T-helper 1 cell treated with Interleukin-12 subunit alpha and Interleukin-12 subunit beta and Interleukin-4 antibody, amounts not matched to agents 30 μg/mL and 1 μg/mL, for 36 hours (primary cell): ENCODE measurements around the gene CDCP1.

Experiments used
- H3K27ac Mint-ChIP-seq: one replicate; pipeline ENCODE4 v1.8.0; 2021; ENCODE audit warnings: mild to moderate bottlenecking, mixed read lengths
- H3K27me3 Mint-ChIP-seq: one replicate; pipeline ENCODE4 v1.8.0; 2021; ENCODE audit warnings: low read depth, mixed read lengths
- H3K36me3 Mint-ChIP-seq: one replicate; pipeline ENCODE4 v1.8.0; 2021; ENCODE audit warnings: low read depth, mixed read lengths
- H3K4me1 Mint-ChIP-seq: one replicate; pipeline ENCODE4 v1.8.0; 2021; ENCODE audit warnings: low read depth, mixed read lengths
- H3K4me3 Mint-ChIP-seq: one replicate; pipeline ENCODE4 v1.8.0; 2021; ENCODE audit warnings: mild to moderate bottlenecking, moderate library complexity, mixed read lengths
- H3K9me3 Mint-ChIP-seq: one replicate; pipeline ENCODE4 v1.8.0; 2021; ENCODE audit warnings: mixed read lengths

Gene CDCP1

GRCh38 chr3:45119376-45119775, 26.8 kb downstream of the CDCP1 start:
- no peak overlapping the region for H3K4me3 Mint-ChIP-seq
- peaks cover 1% of the 10 kb centered on the region for H3K36me3 Mint-ChIP-seq
- H3K27ac Mint-ChIP-seq, result no peak overlapping the region
- peaks cover 57% of the 10 kb centered on the region for H3K27me3 Mint-ChIP-seq
- peaks cover 36% of the 10 kb centered on the region for H3K4me1 Mint-ChIP-seq
- no peaks in the 10 kb centered on the region for H3K9me3 Mint-ChIP-seq

GRCh38 chr3:45118615-45119071, 27.5 kb downstream of the CDCP1 start:
- Mint-ChIP-seq H3K4me3 (peak overlapping the region; percentile 10), H3K9me3 (no peaks in the 10 kb centered on the region), H3K27ac (peak overlapping the region; percentile 79), H3K36me3 (peaks cover 1% of the 10 kb centered on the region), H3K27me3 (peaks cover 57% of the 10 kb centered on the region), H3K4me1 (peaks cover 38% of the 10 kb centered on the region)

GRCh38 chr3:45116350-45116749, 29.8 kb downstream of the CDCP1 start:
- peaks cover 3% of the 10 kb centered on the region for H3K36me3 Mint-ChIP-seq

GRCh38 chr3:45113625-45114050, 32.5 kb downstream of the CDCP1 start:
- Mint-ChIP-seq H3K27ac (no peak overlapping the region), H3K9me3 (no peaks in the 10 kb centered on the region), H3K27me3 (peaks cover 69% of the 10 kb centered on the region), H3K36me3 (peaks cover 13% of the 10 kb centered on the region), H3K4me3 (no peak overlapping the region), H3K4me1 (peaks cover 48% of the 10 kb centered on the region)

More at GRCh38 chr3:45116350-45116749, 29.8 kb downstream of the CDCP1 start:
- Mint-ChIP-seq H3K4me1 (peaks cover 41% of the 10 kb centered on the region), H3K27ac (no peak overlapping the region), H3K9me3 (no peaks in the 10 kb centered on the region), H3K4me3 (no peak overlapping the region), H3K27me3 (peaks cover 68% of the 10 kb centered on the region)

- peaks cover 13% of the 10 kb centered on the region for H3K36me3 Mint-ChIP-seq
- no peak overlapping the region for H3K4me3 Mint-ChIP-seq
- no peak overlapping the region for H3K27ac Mint-ChIP-seq
- peaks cover 41% of the 10 kb centered on the region for H3K4me1 Mint-ChIP-seq
- no peaks in the 10 kb centered on the region for H3K9me3 Mint-ChIP-seq
- H3K27me3 Mint-ChIP-seq, result peaks cover 62% of the 10 kb centered on the region
Observed at GRCh38 chr3:45112939-45113338, 33.2 kb downstream of the CDCP1 start.

GRCh38 chr3:45110509-45110833, 35.7 kb downstream of the CDCP1 start:
- Mint-ChIP-seq H3K4me1 (peaks cover 53% of the 10 kb centered on the region), H3K4me3 (peak overlapping the region; percentile 78), H3K36me3 (peaks cover 14% of the 10 kb centered on the region), H3K27me3 (peaks cover 67% of the 10 kb centered on the region), H3K9me3 (no peaks in the 10 kb centered on the region), H3K27ac (peak overlapping the region; percentile 78)

GRCh38 chr3:45109771-45110508, 36.2 kb downstream of the CDCP1 start:
- Mint-ChIP-seq H3K9me3 (no peaks in the 10 kb centered on the region), H3K36me3 (peaks cover 15% of the 10 kb centered on the region), H3K4me1 (peaks cover 57% of the 10 kb centered on the region), H3K4me3 (peak overlapping the region; percentile 78), H3K27me3 (peaks cover 67% of the 10 kb centered on the region), H3K27ac (peak overlapping the region; percentile 78)

GRCh38 chr3:45106874-45107273, 39.3 kb downstream of the CDCP1 start:
- peaks cover 55% of the 10 kb centered on the region for H3K27me3 Mint-ChIP-seq
- H3K9me3 Mint-ChIP-seq, result peaks cover 14% of the 10 kb centered on the region
- H3K27ac Mint-ChIP-seq, result no peak overlapping the region
- peaks cover 15% of the 10 kb centered on the region for H3K36me3 Mint-ChIP-seq
- H3K4me1 Mint-ChIP-seq, result peaks cover 48% of the 10 kb centered on the region
- no peak overlapping the region for H3K4me3 Mint-ChIP-seq

GRCh38 chr3:45105855-45106671, 40.1 kb downstream of the CDCP1 start:
- Mint-ChIP-seq H3K36me3 (peaks cover 15% of the 10 kb centered on the region), H3K4me3 (peak overlapping the region; percentile 50), H3K27me3 (peaks cover 50% of the 10 kb centered on the region), H3K9me3 (peaks cover 14% of the 10 kb centered on the region), H3K27ac (peak overlapping the region; percentile 46), H3K4me1 (peaks cover 46% of the 10 kb centered on the region)

- Mint-ChIP-seq H3K4me1 (peaks cover 36% of the 10 kb centered on the region), H3K27me3 (peaks cover 50% of the 10 kb centered on the region), H3K9me3 (peaks cover 14% of the 10 kb centered on the region), H3K36me3 (peaks cover 7% of the 10 kb centered on the region), H3K27ac (peak overlapping the region; percentile 46), H3K4me3 (peak overlapping the region; percentile 50)
Observed at GRCh38 chr3:45104715-45105711, 41.2 kb downstream of the CDCP1 start.

GRCh38 chr3:45103753-45104714, 42.1 kb downstream of the CDCP1 start:
- H3K9me3 Mint-ChIP-seq, result peaks cover 14% of the 10 kb centered on the region
- H3K4me3 Mint-ChIP-seq, result no peak overlapping the region
- H3K4me1 Mint-ChIP-seq, result peaks cover 28% of the 10 kb centered on the region
- no peak overlapping the region for H3K27ac Mint-ChIP-seq
- H3K36me3 Mint-ChIP-seq, result peaks cover 5% of the 10 kb centered on the region
- peaks cover 56% of the 10 kb centered on the region for H3K27me3 Mint-ChIP-seq

- Mint-ChIP-seq H3K36me3 (peaks cover 5% of the 10 kb centered on the region), H3K4me3 (no peak overlapping the region), H3K9me3 (peaks cover 14% of the 10 kb centered on the region), H3K4me1 (peaks cover 28% of the 10 kb centered on the region), H3K27me3 (peaks cover 63% of the 10 kb centered on the region), H3K27ac (no peak overlapping the region)
Observed at GRCh38 chr3:45103334-45103733, 42.8 kb downstream of the CDCP1 start.

GRCh38 chr3:45100981-45101407, 45.2 kb downstream of the CDCP1 start:
- peaks cover 13% of the 10 kb centered on the region for H3K4me1 Mint-ChIP-seq
- peaks cover 67% of the 10 kb centered on the region for H3K27me3 Mint-ChIP-seq
- H3K4me3 Mint-ChIP-seq, result no peak overlapping the region
- H3K36me3 Mint-ChIP-seq, result peaks cover 3% of the 10 kb centered on the region
- peaks cover 14% of the 10 kb centered on the region for H3K9me3 Mint-ChIP-seq
- no peak overlapping the region for H3K27ac Mint-ChIP-seq
